Neural cell (in vitro differentiated cells): ENCODE measurements around the gene PLEKHN1. TPM values are rescaled to one million over a fixed set of nuclear protein-coding genes. Genes with fewer than 3 reads are reported as not detected.

Experiments
- H2AFZ ChIP-seq: fragments of 200-600, 300-800 bp; sonication (generic), shearing (Covaris generic); 2 replicates; pipeline ENCODE4 v1.6.0; 2014; ENCODE audit warnings: low read depth, mild to moderate bottlenecking, antibody characterized with exemption, low read length, moderate library complexity
- H3F3A ChIP-seq: fragments of 200-600 bp; shearing (Covaris generic); 2 replicates; pipeline ENCODE4 v1.6.1; 2016; ENCODE audit warnings: mild to moderate bottlenecking, moderate library complexity, mixed read lengths, antibody characterized with exemption, low read length; ENCODE audit not compliant: insufficient read depth, poor library complexity, severe bottlenecking
- H3K27ac ChIP-seq: fragments of 200-600, 300-800 bp; sonication (generic), shearing (Covaris generic); 2 replicates; pipeline ENCODE4 v1.5.1; 2014; ENCODE audit warnings: mild to moderate bottlenecking, low read length, moderate library complexity
- H3K27me3 ChIP-seq: fragments of 300-800, 200-600 bp; sonication (generic), shearing (Covaris generic); 2 replicates; pipeline ENCODE4 v1.6.0; 2014; ENCODE audit warnings: mild to moderate bottlenecking, low read depth, low read length, moderate library complexity; ENCODE audit not compliant: insufficient read depth
- H3K36me3 ChIP-seq: fragments of 300-800, 200-600 bp; sonication (generic), shearing (Covaris generic); 2 replicates; pipeline ENCODE4 v1.5.1; 2014; ENCODE audit warnings: mild to moderate bottlenecking, antibody characterized with exemption, low read length, moderate library complexity; ENCODE audit not compliant: insufficient read depth
- H3K4me2 ChIP-seq: fragments of 300-800, 200-600 bp; sonication (generic), shearing (Covaris generic); 2 replicates; pipeline ENCODE4 v1.6.0; 2014; ENCODE audit warnings: mild to moderate bottlenecking, low read length
- H3K4me3 ChIP-seq: fragments of 300-800, 200-600 bp; sonication (generic), shearing (Covaris generic); 2 replicates; pipeline ENCODE4 v1.5.1; 2014; ENCODE audit warnings: mild to moderate bottlenecking, low read length, moderate library complexity
- H3K79me2 ChIP-seq: fragments of 200-600 bp; shearing (Covaris generic); replicated peaks from 2 replicates; pipeline ENCODE4 v1.6.0; 2014; ENCODE audit warnings: mild to moderate bottlenecking, low read length, moderate library complexity; ENCODE audit not compliant: insufficient read depth
- H3K9ac ChIP-seq: fragments of 300-800, 200-600 bp; sonication (generic), shearing (Covaris generic); 2 replicates; pipeline ENCODE4 v1.6.1; 2016; ENCODE audit warnings: mild to moderate bottlenecking, low read length, mixed read lengths
- H3K9me2 ChIP-seq: fragments of 200-600 bp; shearing (Covaris generic); 2 replicates; pipeline ENCODE4 v1.6.1; 2016; ENCODE audit warnings: mild to moderate bottlenecking, low read length, mixed read lengths; ENCODE audit not compliant: insufficient read depth
- H3K9me3 ChIP-seq: fragments of 200-600, 300-800 bp; sonication (generic), shearing (Covaris generic); 2 replicates; pipeline ENCODE4 v1.6.1; 2016; ENCODE audit warnings: mild to moderate bottlenecking, mixed run types, low read length, moderate library complexity, mixed read lengths
- H4K20me1 ChIP-seq: fragments of 200-600 bp; shearing (Covaris generic); 2 replicates; pipeline ENCODE4 v1.6.1; 2016; ENCODE audit warnings: mild to moderate bottlenecking, mixed run types; ENCODE audit not compliant: insufficient read depth
- CTCF ChIP-seq: fragments of 450-650 bp; IDR thresholded peaks from 2 replicates; pipeline ENCODE4 v1.5.1; 2014; ENCODE audit warnings: antibody characterized with exemption, mild to moderate bottlenecking, moderate library complexity; ENCODE audit not compliant: poor library complexity, severe bottlenecking
- EP300 ChIP-seq: fragments of 450-650 bp; conservative IDR thresholded peaks from 2 replicates; pipeline ENCODE4 v1.6.1; 2014; ENCODE audit warnings: antibody characterized with exemption, mild to moderate bottlenecking, moderate library complexity; ENCODE audit not compliant: poor library complexity, severe bottlenecking
- EZH2 ChIP-seq: fragments of 200-600, 300-800 bp; shearing (Covaris generic), sonication (generic); IDR thresholded peaks from 2 replicates; pipeline ENCODE4 v1.6.1; 2014; ENCODE audit warnings: antibody characterized with exemption, low read length, borderline replicate concordance, mild to moderate bottlenecking; ENCODE audit not compliant: insufficient read depth, poor library complexity, severe bottlenecking
- MXI1 ChIP-seq: fragments of 450-650 bp; conservative IDR thresholded peaks from 2 replicates; pipeline ENCODE4 v1.6.1; 2014; ENCODE audit warnings: antibody characterized with exemption, mild to moderate bottlenecking; ENCODE audit not compliant: poor library complexity, severe bottlenecking
- POLR2AphosphoS5 ChIP-seq: IDR thresholded peaks from 2 replicates; pipeline ENCODE4 v1.6.1; 2012
- RAD21 ChIP-seq: fragments of 450-650 bp; conservative IDR thresholded peaks from 2 replicates; pipeline ENCODE4 v1.6.1; 2014; ENCODE audit warnings: antibody characterized with exemption, mild to moderate bottlenecking, moderate library complexity
- SMC3 ChIP-seq: fragments of 450-650 bp; conservative IDR thresholded peaks from 2 replicates; pipeline ENCODE4 v1.6.1; 2014; ENCODE audit warnings: antibody characterized with exemption, mild to moderate bottlenecking, moderate library complexity; ENCODE audit not compliant: poor library complexity
- TAF1 ChIP-seq: IDR thresholded peaks from 2 replicates; pipeline ENCODE4 v1.6.1; 2012; ENCODE audit warnings: low read depth
- polyA plus RNA-seq: library from polyadenylated mRNA; depleted of rRNA; stranded (reverse); fragments of >200 nt; gene quantifications from 2 replicates; pipeline ENCODE4 v1.2.3, GENCODE V29; 2014
- TF ChIP-seq, protein P1 (sequence below): IDR thresholded peaks from 2 replicates; pipeline ENCODE4 v1.6.1; 2012; ENCODE audit warnings: borderline replicate concordance

The PLEKHN1 gene
- polyA plus RNA-seq, 1 donor from 2014 or later = 1.1 TPM

DNA sequence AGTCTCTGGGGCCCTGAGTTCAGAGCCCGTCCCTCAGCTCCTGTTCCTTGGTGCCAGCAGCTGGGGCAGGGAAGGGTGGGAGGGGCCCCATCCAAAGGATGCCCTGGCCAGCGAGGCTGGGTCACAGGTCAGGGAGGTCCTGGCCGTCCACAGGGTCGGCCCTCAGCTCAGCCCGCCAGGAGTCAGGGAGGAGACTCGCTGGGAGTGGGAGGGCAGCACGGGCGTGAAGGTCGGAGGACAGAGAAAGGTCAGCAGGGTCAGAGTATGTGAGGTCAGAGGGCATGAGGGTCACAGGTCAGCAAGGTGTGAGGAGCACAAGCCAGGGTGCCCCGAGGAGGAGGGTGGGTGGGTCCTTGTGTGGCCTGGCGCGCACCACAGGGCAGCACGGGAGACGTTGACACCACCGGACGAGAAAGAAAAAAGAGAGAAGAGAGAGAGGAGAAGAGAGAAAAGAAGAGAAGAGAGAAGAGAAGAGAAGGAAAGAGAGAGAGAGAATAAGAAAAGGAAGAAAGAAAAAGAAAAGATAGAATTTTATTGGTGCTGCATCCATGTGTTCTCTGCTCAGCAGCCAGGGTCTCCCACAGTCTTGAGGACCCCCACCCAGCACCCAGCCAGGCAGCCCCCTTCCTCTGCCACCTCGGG, 8.5 kb downstream of the PLEKHN1 start:
- no peak overlapping the region for H3K9ac ChIP-seq
- H3K27me3 ChIP-seq = peaks cover 20% of the 10 kb centered on the region
- H3K9me3 ChIP-seq = no peaks in the 10 kb centered on the region
- no peak overlapping the region for H3K4me3 ChIP-seq
- H3K4me2 ChIP-seq = no peak overlapping the region
- H3K27ac ChIP-seq = no peak overlapping the region
- no peaks in the 10 kb centered on the region for H3K9me2 ChIP-seq
- no peak overlapping the region for H2AFZ ChIP-seq
- no peaks in the 10 kb centered on the region for H4K20me1 ChIP-seq
- no peaks in the 10 kb centered on the region for H3K36me3 ChIP-seq
- H3F3A ChIP-seq = no peaks in the 10 kb centered on the region
- no peak for TF ChIP-seq POLR2AphosphoS5
- no peak for TF ChIP-seq TAF1
- TF ChIP-seq EP300 = no peak
- TF ChIP-seq, protein P1, sequence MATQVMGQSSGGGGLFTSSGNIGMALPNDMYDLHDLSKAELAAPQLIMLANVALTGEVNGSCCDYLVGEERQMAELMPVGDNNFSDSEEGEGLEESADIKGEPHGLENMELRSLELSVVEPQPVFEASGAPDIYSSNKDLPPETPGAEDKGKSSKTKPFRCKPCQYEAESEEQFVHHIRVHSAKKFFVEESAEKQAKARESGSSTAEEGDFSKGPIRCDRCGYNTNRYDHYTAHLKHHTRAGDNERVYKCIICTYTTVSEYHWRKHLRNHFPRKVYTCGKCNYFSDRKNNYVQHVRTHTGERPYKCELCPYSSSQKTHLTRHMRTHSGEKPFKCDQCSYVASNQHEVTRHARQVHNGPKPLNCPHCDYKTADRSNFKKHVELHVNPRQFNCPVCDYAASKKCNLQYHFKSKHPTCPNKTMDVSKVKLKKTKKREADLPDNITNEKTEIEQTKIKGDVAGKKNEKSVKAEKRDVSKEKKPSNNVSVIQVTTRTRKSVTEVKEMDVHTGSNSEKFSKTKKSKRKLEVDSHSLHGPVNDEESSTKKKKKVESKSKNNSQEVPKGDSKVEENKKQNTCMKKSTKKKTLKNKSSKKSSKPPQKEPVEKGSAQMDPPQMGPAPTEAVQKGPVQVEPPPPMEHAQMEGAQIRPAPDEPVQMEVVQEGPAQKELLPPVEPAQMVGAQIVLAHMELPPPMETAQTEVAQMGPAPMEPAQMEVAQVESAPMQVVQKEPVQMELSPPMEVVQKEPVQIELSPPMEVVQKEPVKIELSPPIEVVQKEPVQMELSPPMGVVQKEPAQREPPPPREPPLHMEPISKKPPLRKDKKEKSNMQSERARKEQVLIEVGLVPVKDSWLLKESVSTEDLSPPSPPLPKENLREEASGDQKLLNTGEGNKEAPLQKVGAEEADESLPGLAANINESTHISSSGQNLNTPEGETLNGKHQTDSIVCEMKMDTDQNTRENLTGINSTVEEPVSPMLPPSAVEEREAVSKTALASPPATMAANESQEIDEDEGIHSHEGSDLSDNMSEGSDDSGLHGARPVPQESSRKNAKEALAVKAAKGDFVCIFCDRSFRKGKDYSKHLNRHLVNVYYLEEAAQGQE = no peak
- TF ChIP-seq RAD21 = no peak
- no peak for TF ChIP-seq EZH2
- no peak for TF ChIP-seq MXI1
- no peak for TF ChIP-seq SMC3
- no peak for TF ChIP-seq CTCF
- H3K79me2 ChIP-seq = no peaks in the 10 kb centered on the region

GRCh38 chr1:975365-975764, 9.1 kb downstream of the PLEKHN1 start:
- Histone ChIP-seq H3K79me2 (no peaks in the 10 kb centered on the region), H3K27me3 (peaks cover 14% of the 10 kb centered on the region), H3K9me2 (no peaks in the 10 kb centered on the region), H4K20me1 (no peaks in the 10 kb centered on the region), H3F3A (no peaks in the 10 kb centered on the region), H3K36me3 (no peaks in the 10 kb centered on the region), H3K9me3 (no peaks in the 10 kb centered on the region), H3K27ac (no peak overlapping the region), H3K4me3 (no peak overlapping the region), H2AFZ (no peak overlapping the region), H3K9ac (no peak overlapping the region), H3K4me2 (no peak overlapping the region)
- no peak for TF ChIP-seq SMC3
